Stromal cell of bone marrow (primary cell): ENCODE data around the gene TUBE1.
"Not testable (repeated sequence)": the region's sequence is repeated elsewhere in the genome, so short reads cannot be mapped to it uniquely, and the experiment has no call there.

Experiments used
- DNase-seq: peaks from one replicate; pipeline ENCODE4 v3.0.0-alpha.2; 2012; ENCODE audit warnings: low read depth

Gene TUBE1

GRCh38 chr6:112062966-112063365 lies 24.3 kb downstream of the TUBE1 start:
- DNase-seq, result no peak

GRCh38 chr6:112061605-112062004 lies 25.7 kb downstream of the TUBE1 start:
- DNase-seq, result no peak

DNA sequence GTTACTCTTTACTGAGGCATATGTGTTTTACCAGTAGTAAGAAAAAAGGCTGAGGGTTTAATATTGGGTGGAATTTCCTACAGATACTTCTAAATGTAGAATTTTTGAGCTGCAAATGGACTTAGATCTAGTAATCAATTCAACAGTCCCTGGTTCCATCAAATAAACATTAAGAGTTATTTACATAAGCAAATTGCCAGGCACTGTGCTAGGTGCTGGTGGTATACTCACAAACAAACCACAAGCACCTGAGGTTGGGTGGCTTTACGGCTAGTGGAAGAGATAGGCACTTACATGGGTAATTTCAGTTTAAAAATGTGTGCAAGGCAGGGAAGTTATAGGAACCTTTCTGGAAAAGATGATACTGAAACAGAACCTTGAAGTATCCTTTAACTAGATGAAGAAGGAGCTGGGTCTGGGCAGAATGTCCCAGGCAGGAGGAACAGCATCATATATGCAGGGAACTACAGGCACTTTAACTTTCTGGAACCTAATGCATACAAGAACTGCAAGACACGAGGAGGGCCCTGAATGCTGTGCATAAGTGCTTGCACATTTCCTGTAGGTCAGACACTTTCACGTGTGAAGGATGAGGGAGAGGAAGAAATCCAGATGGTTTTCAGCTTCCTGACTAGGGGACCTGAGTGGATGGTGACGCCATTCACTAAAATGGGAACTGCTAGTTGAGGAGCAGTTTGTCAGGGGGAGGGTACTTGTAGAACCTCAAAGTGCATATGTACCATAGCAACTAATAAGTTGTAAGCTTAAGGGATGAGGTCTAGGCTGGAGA lies 28.8 kb downstream of the TUBE1 start:
- no peak for DNase-seq

DNA sequence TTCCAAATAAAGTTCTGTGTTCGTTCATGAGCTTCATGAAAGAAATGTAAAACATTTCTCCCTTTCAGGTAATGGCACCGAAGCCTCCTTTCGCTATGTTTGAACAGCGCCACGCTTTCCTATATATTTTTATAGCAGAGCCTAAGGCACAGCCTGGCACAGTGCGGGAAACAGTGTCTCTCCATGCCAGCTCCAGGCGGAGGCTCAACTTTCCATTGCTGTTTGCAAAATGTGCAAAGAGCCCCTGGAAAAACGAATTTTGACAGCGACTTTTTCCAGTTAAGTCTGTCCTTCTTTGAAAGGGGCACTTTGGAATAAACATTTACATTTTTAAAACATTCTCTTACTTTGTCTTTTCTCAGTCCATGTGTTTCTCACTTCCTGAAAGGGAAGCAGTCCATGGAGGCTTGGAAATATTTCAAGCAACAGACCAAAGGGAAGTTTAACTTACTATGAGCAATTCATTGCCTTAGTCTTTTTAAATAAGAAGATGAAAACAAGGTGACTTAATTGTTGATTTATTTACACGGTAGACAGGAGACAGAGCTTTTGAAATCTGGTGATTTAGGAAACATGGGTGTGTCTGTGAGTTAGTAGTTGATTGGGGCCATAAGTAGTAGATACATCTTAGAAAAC lies 32.6 kb downstream of the TUBE1 start:
- no peak for DNase-seq

GRCh38 chr6:112054001-112054400 lies 33.3 kb downstream of the TUBE1 start, which contains the start of gene CCN6:
Gene CCN6, plus strand, starts transcription at chr6:112054104. Its CDS starts 254 bp downstream, at chr6:112054358.
- no peak for DNase-seq

DNA sequence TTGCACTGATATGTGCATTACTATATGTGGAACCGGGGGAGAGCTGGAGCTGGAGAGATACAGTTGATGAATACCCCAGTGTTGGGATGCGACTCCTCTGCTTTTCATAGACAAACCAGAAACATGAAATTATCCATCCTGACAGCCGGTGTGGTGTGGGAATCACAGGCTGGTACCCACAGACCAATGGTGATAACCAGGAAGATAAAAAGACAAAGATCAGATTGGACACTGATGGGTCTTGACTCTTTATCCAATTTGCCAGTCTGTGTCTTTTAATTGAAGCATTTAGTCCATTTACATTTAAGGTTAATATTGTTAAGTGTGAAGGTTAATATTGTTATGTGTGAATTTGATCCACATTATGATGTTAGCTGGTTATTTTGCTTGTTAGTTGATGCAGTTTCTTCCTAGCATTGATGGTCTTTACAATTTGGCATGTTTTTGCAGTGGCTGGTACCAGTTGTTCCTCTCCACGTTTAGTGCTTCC lies 36.0 kb downstream of the TUBE1 start:
- DNase-seq, result not testable (repeated sequence)

DNA sequence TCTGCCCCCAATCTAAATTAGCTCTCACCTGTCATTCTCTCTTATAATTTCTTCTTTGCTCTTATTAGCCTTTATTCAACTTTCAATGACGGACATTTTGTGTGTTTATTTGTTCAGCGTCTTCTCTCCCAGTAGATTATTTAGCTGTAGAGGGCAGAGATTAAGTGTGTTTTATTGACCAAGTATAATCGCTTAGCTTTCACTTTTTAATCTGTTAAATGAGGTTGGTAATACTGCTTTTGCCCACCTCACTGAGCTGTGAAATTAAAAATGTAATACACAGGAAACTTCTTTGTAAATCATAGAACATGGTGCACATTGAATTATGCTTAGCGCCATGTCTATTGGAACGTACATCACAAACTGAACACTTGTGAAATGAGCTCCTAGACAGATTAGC lies 36.9 kb downstream of the TUBE1 start:
- no peak for DNase-seq

- DNase-seq, result no peak
Observed at GRCh38 chr6:112049996-112050395, 37.3 kb downstream of the TUBE1 start.

- DNase-seq, result no peak
Observed at GRCh38 chr6:112049026-112049799, 38.1 kb downstream of the TUBE1 start.

DNA sequence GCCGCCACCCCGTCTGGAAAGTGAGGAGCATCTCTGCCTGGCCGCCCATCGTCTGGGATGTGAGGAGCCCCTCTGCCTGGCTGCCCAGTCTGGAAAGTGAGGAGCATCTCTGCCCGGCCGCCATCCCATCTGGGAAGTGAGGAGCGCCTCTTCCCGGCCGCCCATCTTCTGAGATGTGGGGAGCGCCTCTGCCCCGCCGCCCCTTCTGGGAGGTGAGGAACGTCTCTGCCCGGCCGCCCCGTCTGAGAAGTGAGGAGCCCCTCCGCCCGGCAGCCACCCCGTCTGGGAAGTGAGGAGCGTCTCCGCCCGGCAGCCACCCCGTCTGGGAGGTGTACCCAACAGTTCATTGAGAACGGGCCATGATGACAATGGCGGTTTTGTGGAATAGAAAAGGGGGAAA lies 39.8 kb downstream of the TUBE1 start:
- not testable (repeated sequence) for DNase-seq

GRCh38 chr6:112044856-112045255 lies 42.4 kb downstream of the TUBE1 start:
- peak; percentile 78 for DNase-seq

GRCh38 chr6:112044196-112044595 lies 43.1 kb downstream of the TUBE1 start:
- DNase-seq, result no peak

GRCh38 chr6:112043032-112044007 lies 44.0 kb downstream of the TUBE1 start:
- peak; percentile 78 for DNase-seq

DNA sequence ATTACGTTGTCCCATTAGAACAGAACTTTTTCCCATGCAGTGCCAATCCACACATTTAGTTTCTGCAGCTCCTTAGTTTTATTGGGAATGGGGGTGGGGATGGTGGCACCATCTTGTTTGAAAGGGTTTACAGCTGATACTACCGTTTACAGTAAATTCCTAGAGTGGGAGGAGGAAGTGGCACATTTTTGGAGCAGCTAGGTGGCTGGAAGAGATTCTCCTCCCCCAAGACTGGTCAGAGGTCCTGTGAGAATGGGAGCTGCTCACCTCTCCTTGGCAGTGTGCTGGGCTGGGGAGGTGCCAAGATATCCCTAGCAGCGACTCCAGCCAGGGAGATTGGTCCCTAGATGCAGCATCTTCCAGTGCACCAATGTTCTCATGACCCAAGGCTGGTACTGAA lies 45.7 kb downstream of the TUBE1 start:
- DNase-seq, result no peak

DNA sequence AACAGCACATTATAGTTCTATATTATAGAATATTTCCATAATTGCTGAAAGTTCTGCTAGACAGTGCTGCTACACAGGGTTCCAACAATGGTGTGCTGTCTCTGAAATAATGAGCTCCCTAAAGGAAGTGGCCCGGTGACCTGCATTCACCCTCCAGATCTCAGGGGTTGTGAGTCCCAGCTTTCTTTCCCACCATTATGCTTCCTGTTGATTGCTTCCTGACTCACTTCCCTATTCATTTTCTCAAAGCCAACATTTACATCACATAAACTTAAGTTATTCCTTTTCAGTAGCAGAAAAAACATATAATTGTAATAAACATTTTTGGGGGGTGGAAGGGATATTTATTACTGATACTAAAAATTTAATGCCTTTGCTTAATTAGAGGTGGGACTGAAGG lies 46.3 kb downstream of the TUBE1 start:
- no peak for DNase-seq

DNA sequence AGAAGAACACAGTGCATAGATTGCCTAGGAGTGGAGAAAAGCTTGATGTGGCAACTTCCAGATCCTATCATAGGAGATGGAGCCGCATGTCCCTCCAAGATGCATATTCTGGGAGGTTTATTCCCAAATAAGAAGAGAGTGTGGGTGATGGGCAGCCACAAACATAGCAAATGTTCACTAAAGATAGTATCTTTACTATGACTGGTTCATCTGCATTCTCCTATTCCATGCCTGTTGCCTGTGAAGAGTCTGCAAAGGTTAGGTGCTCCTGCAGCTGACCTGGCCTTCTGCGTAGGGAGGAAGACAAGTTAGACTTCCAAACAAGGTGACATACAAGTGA lies 47.9 kb downstream of the TUBE1 start:
- DNase-seq, result no peak

- no peak for DNase-seq
Observed at GRCh38 chr6:112038756-112039430, 48.4 kb downstream of the TUBE1 start.

DNA sequence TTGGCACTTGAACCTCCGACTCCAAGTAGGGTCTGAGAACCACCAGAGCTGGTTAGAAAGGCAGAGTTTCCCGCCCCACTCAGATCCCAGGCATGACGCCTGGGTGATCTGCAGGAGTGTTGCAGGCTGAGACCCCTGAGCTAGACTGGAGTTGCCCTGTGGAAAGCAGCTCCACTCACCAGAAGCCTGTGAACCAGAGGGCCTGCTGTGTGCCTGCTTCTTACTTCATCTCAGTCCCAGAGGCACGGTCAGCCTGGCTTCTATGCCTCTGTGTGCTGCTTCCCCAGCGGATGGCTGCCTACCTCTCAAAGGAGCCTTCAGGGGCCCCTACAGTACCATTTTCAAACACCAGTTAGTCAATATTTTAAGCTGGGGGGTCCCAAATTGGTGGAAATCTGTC lies 49.0 kb downstream of the TUBE1 start:
- peak; percentile 28 for DNase-seq

DNA sequence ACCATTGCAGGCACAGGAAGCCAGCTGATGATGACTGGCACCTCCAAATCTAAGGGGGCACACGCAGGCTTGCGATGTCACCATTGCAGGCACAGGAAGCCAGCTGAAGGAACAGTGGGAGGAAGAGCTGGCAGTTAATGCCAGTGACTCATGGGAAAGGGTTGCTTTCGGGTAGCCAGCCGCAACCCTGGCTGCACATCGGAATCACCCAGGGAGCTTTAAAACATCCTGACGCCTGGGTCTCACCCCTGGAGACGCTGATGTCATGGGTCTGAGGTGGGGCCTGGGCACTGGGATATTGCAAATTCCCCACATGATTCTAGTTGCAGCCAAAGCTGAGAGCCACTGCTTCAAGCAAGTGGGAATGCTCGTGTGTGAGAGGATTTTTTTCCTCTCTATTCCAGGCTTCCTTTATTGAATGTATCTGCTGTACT lies 49.5 kb downstream of the TUBE1 start:
- DNase-seq, result peak; percentile 97

DNA sequence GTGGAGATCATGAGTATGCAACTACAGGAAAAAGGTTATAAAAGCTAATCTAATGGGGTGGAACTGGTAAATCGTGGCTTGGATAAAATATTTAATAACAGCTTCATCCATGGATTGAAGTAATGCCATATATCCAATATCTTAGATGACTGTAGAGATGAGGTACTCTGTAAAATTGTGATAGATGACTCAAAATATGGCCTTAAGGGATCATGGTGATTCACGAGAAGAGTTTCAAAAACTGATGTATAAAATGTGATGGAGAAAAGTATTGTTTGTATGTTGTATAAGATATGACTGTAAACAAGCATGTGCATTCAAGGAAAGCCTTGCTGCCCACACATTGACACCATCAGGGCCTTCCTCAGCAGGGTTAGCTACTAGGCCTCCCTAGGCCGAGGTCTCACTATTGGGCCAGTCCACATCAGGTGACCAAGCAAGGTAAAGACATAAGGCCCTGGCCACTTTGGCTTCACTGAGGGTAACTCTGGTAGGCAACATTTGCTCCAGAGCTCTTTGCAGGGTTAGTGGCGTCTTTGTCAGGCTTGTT lies 51.1 kb downstream of the TUBE1 start:
- DNase-seq, result peak; percentile 26

- no peak for DNase-seq
Observed at GRCh38 chr6:112034616-112034995, 52.7 kb downstream of the TUBE1 start.
